HG03558 (cell line): ENCODE measurements around the gene EGF.
"Not testable (repeated sequence)": the region's sequence is repeated elsewhere in the genome, so short reads cannot be mapped to it uniquely, and the experiment has no call there.

ENCODE experiments used
- ATAC-seq: cut with Tn5 transposase; IDR thresholded peaks from one replicate; pipeline ENCODE4 v1.9.1; 2021; ENCODE audit warnings: moderate number of reproducible peaks; ENCODE audit not compliant: unreplicated experiment; ENCODE audit errors: extremely low read depth

Gene EGF

DNA sequence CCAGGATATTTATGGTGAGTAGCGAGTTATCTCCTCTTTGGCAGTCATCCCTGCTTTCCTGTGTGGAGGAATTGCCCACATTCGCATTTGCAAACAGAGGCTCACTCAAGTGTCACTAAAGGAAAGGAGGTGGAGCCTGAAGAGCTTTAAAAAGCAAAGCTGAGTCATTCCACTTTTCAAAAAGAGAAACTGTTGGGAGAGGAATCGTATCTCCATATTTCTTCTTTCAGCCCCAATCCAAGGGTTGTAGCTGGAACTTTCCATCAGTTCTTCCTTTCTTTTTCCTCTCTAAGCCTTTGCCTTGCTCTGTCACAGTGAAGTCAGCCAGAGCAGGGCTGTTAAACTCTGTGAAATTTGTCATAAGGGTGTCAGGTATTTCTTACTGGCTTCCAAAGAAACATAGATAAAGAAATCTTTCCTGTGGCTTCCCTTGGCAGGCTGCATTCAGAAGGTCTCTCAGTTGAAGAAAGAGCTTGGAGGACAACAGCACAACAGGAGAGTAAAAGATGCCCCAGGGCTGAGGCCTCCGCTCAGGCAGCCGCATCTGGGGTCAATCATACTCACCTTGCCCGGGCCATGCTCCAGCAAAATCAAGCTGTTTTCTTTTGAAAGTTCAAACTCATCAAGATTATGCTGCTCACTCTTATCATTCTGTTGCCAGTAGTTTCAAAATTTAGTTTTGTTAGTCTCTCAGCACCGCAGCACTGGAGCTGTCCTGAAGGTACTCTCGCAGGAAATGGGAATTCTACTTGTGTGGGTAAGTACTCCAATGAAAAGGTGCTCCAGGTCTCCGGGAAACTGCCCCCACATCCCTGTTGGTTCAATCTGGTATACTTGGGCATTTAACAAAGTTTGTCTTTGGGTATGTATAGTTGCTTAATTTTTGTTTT lies at the start of gene EGF:
TSS of gene EGF (plus strand) at position 178 of the 890 bp plus-strand sequence. CDS start at position 631, 453 bp downstream.
- no peak for ATAC-seq

DNA sequence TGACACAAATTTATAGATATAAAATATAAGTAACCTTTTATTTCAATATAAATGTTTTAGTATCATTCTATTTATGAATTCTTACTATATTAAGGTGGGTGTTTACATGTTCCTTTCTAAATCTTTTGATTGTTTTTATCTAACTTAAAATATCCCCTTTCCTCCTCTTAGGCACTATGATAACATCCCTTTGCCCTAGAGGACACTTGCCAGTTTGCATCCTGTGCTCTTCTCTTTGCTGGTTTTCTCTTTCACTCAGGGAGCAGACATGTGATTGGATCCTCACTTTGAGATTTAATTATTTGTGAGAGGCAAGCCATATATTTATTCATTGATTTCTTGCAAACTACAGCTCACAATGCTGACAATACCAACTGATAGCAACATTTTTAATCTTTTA lies 48.5 kb upstream of the EGF start:
- ATAC-seq: no peak

DNA sequence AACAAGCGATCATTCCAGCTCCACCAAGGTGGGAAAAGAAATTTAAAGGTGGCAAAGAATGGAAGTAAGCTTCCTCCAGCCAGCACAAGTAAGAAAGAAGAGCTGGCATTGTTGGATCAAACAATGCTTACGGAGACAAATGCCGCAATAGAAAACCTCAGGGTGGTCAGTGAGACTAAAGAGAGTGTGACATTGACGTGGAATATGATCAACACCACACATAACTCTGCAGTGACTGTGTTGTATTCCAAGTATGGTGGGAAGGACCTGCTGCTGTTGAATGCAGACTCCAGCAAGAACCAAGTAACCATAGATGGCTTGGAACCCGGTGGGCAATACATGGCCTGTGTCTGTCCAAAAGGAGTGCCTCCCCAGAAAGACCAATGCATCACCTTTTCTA lies 42.6 kb upstream of the EGF start:
- no peak for ATAC-seq

DNA sequence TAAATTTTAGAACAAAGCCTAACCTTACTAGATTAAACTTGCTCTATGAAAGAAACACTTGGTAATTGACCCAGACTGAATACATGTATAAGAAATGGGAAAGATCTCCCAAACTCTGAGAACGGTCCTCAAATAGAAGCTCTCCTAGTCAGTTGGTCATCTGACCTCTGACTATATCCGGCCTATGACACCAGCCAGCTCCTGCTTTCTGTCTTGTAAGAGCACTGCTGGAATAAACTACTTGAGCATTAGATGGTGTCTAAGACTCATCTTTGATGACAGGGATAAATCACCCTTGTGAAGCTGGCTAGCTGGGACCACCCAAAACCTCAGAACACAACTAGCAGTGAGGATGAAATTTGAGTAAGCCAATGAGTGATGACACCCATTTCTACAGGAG lies 40.6 kb upstream of the EGF start:
- no peak for ATAC-seq

DNA sequence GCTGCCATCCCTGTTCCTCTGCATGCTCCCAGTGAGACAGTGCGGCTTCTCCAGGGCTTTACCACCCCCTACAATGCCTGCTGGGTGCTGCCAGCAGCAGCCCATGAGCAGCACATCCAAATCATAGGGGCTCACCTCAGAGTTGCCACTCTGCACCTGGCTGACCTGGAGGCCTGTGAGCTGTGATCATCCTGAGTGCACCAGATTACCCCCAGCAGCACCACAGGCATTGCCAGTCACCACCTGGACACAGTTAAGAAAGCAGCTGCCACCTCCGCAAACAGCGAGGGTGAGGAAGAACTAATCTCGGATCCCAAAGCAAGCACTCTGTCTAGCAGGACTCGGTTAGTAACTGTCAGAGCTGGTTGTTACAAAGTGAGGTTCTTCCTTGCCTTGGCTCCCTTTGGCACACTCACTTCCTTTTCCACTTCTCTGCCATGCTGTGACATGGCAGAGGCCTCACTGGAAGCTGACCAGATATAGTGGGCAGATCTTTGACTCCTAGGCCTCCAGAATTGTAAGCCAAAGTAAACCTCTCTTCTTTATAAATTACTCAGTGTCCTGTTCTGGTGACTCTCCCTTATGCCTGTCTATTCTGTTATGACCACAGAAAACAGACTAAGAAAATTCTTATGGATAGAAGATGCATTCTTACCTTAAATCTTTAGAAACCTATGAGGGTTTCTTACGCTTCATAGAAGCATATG lies 39.6 kb upstream of the EGF start:
- no peak for ATAC-seq

DNA sequence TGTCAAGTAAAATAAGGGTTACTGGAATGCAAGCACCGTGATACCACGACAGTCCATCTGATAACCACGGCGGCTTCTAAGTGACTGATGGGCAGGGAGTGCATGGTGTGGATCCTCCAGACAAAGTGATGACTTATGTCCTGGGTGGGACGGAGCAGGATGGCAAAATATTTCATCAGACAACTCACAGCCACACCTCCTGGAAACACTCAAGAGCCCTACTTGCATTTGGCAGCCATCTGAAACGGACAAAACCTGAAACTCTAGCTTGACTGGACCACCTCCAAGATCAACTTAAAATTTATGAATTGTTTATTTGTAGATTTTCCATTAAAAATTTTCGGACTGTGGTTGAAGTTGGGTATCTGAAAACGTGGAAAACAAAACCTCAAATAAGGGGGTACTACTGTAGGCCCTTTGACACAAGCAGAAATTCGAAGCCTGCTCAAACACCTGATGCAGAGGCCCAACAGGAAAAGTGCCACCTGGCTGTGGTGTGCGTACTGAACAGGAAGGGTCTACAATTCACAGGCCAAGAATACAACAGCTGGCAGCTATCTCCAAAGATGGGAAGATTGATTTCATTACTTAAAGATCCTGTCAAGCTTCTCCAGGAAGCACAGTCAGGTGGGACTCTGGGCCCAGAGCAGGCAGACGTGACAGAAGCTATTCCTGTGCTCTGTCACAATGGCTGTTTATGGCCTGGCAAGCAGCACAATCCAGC lies 38.7 kb upstream of the EGF start:
- no peak for ATAC-seq

DNA sequence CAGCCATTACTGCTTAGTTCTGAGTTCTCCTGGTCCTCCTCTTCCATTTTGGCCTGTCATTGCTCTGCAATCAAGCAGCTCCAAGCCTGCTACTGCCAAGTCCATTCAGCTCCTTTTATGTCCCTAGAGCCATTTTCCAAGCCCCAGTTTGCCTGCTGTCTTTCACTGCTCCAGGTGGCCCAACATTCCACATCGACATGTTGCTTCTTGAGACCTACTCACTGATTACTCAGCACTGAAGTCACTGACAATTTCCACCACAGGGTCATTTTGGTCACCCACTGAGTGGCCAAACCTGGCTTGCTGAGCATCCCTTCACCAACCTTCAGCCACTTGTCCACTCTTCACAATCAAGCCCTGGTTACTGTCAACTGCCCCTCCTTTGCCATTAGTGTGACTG lies 37.6 kb upstream of the EGF start:
- ATAC-seq: no peak

DNA sequence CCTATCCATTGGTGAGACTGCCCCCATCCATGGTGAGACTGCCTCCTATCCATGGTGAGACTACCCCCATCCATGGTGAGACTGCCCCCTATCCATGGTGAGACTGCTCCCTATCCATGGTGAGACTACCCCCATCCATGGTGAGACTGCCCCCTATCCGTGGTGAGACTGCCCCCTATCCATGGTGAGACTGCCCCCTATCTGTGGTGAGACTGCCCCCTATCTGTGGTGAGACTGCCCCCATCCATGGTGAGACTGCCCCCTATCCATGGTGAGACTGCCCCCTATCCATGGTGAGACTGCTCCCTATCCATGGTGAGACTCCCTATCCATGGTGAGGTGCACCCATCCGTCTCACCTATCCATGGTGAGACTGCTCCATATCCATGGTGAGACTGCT lies 37.1 kb upstream of the EGF start:
- not testable (repeated sequence) for ATAC-seq

DNA sequence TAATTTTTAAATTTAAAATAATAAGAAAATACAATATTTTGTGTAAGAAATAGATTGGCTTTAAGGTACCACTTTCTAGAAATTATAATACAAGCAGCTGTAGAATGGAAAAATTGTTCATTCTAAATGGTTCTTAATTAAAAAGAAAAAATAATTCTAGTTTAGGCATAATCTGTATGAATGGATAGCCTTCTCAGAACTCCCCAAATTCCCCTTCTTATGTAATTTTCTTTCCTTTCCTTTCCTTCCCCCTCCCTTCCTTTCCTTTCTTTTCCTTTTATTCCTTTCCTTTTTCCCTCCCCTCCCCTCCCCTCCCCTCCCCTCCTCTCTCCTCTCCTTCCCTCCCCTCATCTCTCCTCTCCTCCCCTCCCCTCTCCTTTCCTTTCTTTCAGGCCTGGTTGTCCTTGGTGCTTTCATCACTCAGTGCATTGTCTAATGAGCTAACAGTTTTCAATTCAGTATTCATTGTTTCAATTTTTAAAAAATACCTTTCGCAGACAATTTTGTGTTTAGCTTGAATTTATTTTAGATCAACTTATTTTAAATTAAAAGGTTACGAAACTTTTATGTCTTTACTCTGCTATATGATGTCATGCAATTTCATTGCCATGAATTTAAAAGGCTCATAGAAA lies 35.9 kb upstream of the EGF start:
- no peak for ATAC-seq

DNA sequence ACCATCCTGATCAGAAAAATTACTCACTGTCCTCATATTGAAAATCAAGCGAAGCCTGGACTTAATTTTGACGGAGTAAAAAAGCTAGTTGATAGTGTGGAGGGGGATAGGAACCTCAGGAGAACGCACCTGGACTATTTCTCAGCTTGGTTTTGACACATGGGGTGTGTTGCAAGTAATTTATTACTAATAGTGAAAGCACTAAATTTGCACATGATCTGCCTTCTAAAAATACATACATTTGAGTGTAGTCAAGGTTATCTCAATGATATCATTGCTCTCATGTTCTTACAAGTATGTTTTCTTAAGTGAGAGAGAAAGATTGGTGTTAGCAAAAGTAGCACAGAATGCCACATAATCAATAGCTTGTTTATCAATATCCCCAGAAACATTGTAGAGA lies 35.3 kb upstream of the EGF start:
- ATAC-seq: peak; percentile 71

DNA sequence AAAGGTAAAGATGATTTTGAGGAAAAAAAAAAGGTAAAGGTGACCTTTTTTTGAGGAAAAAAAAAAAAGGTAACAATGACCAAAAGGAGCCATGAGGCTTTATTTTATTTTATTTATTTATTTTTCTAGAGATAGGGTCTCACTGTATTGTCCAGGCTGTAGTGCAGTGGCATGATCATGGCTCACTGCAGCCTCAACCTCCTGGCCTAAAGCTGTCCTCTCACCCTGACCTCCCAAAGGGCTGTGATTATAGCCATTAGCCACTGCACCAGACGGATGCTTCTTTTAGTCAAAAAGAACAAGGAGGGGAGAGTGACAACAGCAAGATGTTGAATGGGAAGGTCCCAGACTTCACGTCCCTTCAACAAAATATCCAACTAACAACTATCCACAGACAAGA lies 34.3 kb upstream of the EGF start:
- ATAC-seq: no peak

DNA sequence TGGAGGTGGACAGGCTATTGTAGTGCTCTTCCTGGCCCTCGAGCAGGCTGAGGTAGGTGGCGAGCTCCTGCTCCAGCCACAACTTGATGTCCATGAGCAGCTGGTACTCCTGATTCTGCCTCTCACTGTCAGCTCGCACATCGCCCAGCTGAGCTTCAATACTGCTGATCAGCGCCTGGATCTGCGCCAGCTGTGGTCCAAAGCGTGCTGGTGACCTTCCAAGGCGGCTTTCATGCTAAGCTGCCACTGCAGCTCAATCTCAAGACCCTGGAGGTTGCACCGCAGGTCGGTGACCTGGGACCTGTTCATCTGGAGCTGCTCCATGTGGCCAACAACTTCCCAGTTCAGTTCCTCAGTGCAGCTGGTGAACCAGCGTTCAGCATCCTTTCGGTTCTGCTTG lies 33.6 kb upstream of the EGF start:
- ATAC-seq: no peak

DNA sequence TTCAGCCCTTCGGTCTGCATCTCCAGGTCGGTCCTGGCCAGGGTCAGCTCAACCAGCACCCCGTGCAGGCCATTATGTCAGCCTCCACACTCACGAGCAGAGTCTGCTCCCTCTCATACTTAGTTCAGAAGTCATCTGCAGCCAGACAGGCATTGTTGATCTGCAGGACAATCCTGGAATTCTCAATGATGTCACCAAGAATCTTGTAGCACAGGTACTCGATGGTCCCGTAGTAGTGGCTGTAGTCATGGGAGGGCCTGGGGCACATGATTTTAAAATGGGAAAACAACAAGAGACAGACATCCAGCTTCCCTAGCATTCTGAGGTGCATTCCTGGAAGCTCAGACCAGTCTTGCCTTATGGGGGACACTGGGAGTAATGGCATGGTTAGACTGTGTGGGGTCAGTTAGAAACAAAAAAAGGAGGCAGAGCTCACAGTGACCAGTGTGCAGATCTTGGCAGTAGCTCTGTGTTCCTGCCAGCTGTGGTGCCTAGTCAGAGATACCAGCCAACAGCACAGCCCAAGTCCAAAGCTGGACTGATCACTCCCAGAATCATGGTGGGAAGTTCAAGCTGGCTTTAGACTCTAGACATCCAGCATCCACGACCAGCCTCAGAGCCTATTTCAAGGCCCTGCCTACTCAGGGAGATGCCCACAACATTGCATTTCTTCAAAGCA lies 32.9 kb upstream of the EGF start:
- no peak for ATAC-seq

DNA sequence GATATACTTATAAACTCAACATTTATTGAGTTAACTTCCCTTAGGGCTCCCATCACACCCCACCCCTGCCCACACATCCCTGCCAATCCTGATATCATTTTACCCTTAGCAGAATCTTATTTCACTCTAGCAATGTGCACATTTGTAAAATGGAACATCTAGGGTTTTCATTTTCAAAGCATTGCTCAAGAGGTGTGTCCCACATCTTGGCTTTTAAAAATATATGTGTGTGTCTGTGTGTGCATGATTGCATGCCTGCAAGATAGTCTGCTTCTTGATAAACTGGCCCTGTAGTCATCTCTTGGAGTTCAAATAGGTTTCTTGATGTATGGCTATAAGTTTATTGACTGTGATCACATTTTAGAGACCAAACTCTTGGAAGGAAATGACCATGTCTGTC lies 26.4 kb upstream of the EGF start:
- no peak for ATAC-seq

DNA sequence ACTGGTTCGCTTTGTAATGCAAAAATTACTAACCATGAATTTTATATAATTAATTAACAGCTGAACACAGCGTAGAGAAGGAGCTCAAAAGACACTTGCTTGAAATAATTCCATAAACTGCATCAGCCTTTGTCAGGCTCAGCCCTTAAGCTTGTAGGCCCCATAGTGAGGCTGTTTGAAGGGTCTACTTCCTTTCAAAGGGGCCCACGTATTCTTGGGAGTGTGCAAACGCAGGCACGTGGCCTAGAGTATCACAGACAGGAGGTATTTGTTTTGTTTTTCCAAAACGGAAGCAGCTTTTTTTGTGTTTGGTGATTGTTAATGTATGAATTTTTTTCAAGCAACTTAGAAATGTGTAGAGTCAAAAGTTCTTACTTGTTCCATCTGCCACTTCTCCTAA lies 25.6 kb upstream of the EGF start:
- no peak for ATAC-seq

DNA sequence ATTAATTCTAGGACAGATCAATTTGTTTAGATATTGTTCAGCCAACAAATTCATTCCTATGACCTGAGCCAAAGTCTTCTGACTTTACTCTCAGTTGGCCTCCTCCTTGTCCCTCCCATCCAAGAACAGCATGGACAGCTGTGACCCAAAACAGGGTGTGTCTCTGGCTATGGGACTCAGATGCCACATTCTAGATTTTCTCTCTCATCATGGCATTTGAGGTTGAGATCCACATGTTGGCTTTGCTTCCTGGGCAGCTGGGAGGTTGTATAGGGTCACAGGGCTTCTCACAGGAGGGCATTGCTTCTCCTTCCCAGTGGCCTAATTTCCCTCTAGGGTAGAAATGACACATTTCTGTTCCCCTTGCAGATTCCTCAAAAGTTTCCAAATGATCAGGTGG lies 22.6 kb upstream of the EGF start:
- no peak for ATAC-seq

DNA sequence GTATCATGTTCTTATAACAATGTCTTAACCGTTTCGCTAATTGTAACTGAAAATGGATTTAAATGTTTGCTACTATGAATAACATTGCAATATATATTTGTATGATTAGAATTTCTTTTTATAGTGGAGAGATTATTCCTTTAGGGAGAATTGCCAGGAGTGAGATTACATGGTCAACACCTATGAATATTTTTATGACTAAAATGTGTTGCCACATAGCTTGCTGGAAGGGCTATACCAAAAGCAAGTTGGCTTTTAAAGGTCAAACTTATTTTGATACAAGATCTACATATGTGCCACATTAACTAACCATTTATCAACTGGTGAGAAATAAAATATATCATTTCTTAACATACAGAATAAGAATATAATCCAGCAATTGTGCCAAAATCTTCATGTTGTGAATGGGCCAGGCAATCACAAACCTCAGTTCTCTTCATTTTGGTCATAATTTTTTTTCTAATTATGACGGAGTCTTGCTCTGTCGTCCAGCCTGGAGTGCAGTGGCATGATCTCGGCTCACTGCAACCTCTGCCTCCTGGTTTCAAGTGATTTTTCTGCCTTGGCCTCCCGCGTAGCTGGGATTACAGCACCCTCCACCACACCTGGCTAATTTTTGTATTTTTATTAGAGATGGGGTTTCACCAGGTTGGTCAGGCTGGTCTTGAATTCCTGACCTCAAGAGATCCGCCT lies 10.0 kb upstream of the EGF start:
- ATAC-seq: no peak

DNA sequence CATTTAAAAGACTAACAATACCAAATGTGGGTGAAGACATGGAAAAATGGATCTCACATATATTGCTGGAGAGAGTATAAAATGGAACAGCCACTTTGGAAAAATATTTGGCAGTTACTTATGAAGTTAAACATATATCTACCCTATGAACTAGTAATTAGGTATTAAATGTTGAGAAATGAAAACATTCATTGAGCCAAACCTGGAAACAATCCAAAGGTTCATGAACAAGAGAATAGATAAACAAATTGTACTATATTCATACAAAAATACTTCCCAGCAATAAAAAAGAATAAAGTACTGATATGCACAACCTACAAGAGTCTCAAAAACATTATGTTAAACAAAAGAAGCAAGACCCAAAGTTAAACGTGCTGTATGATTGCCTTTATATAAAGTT lies 4.0 kb upstream of the EGF start:
- no peak for ATAC-seq

DNA sequence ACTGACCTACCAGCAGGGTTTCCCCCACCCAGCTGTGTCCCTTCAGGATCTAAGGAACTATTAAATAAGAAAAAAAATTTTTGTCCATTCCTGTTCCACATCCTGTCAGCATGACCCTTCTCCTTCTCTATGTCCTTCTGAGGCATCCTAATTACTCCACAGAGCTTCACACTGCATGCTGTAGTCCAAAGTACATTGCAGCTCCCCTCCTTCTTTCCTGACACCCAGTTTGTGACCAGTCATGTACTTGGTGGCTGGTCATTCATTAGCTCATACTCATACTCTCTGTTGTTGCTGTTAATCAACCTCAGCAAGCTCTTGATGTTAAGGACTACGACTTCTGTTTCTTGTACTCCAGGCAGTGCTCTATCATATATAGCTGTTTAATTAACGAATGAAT lies 2.4 kb upstream of the EGF start:
- no peak for ATAC-seq
